ENCODE measurements around the gene CTTNBP2. TPM values are rescaled to one million over a fixed set of nuclear protein-coding genes. Genes with fewer than 3 reads are reported as not detected.
A peak's percentile ranks its signal among the peaks of the same experiment; 100 is the strongest.

The CTTNBP2 gene
- total RNA-seq, 1 donor from 2014 or later, result 36.9 TPM

DNA sequence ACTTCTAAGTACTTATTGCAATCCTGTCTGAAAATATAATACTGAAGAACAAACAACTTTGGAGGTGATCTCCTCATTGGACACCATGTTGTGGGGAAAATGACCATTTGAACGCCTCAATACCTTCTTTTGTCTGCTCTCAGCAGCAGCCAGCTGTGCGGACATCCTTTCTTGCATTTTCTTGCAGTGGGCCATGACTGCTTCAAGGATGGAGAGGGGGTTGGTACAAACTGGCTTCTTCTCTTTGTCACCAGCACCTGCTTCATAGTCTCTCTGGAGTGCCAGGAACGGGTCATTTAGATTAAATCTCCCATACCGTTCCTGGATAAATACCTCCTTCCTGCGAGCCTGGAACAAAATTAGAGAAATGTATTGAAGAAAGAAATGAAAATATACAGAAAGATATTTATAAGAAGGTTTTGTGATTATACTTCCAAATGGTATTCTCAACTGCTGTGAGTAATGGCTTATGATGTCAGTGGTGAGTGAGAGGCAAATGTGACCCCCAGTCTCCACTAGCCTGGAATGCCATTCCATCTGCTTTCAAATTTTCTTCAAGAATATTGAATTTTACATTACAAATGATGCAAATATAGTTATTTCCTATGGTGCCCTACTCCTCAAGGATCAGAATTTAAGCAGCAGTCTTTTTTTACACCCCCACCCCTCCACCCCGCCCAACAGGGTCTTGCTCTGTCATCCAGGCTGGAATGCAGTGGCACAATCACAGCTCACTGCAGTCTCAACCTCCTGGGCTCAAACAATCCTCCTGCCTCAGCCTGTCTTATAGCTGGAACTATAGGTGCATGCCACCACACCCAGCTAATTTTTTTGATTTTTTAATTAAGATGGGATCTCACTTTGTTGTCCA lies 62.4 kb downstream of the CTTNBP2 start:
- H3K4me1 Mint-ChIP-seq (ENCODE audit: unreplicated experiment), result peaks cover 28% of the 10 kb centered on the region

DNA sequence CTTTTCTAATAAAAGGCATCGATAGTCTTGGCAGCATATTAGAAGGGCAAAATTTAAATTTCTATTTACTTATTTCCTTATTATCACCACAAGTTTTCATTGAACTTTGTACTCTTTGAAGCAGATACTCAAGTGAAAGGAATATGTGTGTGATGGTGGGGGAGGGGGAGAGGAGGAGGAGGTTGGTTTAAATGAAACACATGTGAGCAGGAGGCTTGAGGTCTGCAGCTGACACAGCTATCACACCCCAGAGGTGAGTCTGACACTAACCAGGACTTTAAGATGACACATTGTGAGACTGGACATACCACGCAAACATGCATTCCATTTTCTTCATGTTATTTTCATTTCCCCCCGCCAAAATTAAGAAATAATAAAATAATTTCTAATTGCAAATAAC lies 63.3 kb downstream of the CTTNBP2 start:
- H3K27ac Mint-ChIP-seq, result no peak overlapping the region
- H3K9me3 Mint-ChIP-seq, result peaks cover 4% of the 10 kb centered on the region
- peaks cover 7% of the 10 kb centered on the region for H3K36me3 Mint-ChIP-seq
- H3K4me1 Mint-ChIP-seq (ENCODE audit: unreplicated experiment), result peaks cover 36% of the 10 kb centered on the region
- TF ChIP-seq, protein P1, sequence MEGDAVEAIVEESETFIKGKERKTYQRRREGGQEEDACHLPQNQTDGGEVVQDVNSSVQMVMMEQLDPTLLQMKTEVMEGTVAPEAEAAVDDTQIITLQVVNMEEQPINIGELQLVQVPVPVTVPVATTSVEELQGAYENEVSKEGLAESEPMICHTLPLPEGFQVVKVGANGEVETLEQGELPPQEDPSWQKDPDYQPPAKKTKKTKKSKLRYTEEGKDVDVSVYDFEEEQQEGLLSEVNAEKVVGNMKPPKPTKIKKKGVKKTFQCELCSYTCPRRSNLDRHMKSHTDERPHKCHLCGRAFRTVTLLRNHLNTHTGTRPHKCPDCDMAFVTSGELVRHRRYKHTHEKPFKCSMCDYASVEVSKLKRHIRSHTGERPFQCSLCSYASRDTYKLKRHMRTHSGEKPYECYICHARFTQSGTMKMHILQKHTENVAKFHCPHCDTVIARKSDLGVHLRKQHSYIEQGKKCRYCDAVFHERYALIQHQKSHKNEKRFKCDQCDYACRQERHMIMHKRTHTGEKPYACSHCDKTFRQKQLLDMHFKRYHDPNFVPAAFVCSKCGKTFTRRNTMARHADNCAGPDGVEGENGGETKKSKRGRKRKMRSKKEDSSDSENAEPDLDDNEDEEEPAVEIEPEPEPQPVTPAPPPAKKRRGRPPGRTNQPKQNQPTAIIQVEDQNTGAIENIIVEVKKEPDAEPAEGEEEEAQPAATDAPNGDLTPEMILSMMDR (conservative IDR thresholded peaks at IDR 0.05), result no peak
- peak overlapping the region; percentile 17 for H3K4me3 Mint-ChIP-seq
- no peaks in the 10 kb centered on the region for H3K27me3 Mint-ChIP-seq
- DNase-seq (ENCODE audit: extremely low spot score, unreplicated experiment), result no peak

More for the DNA sequence above, 62.4 kb downstream of the CTTNBP2 start:
- H3K9me3 Mint-ChIP-seq, result peaks cover 4% of the 10 kb centered on the region
- DNase-seq (ENCODE audit: extremely low spot score, unreplicated experiment), result no peak
- peak overlapping the region; percentile 59 for H3K27ac Mint-ChIP-seq
- H3K4me3 Mint-ChIP-seq, result no peak overlapping the region
- no peaks in the 10 kb centered on the region for H3K27me3 Mint-ChIP-seq
- peaks cover 4% of the 10 kb centered on the region for H3K36me3 Mint-ChIP-seq
- TF ChIP-seq, protein P1 (conservative IDR thresholded peaks at IDR 0.05), result no peak

GRCh38 chr7:117808910-117809705 lies 64.1 kb downstream of the CTTNBP2 start:
- Mint-ChIP-seq H3K27ac (no peak overlapping the region), H3K4me3 (no peak overlapping the region), H3K27me3 (no peaks in the 10 kb centered on the region), H3K4me1 (ENCODE audit: unreplicated experiment) (peaks cover 36% of the 10 kb centered on the region), H3K9me3 (peaks cover 4% of the 10 kb centered on the region), H3K36me3 (peaks cover 7% of the 10 kb centered on the region)
- TF ChIP-seq, protein P1 (conservative IDR thresholded peaks at IDR 0.05), result no peak
- DNase-seq (ENCODE audit: extremely low spot score, unreplicated experiment), result no peak

GRCh38 chr7:117808341-117808757 lies 64.9 kb downstream of the CTTNBP2 start:
- Mint-ChIP-seq H3K27me3 (no peaks in the 10 kb centered on the region), H3K4me1 (ENCODE audit: unreplicated experiment) (peaks cover 36% of the 10 kb centered on the region), H3K36me3 (peaks cover 7% of the 10 kb centered on the region), H3K4me3 (peak overlapping the region; percentile 38), H3K9me3 (peaks cover 1% of the 10 kb centered on the region), H3K27ac (no peak overlapping the region)
- DNase-seq (ENCODE audit: extremely low spot score, unreplicated experiment), result no peak
- TF ChIP-seq, protein P1 (conservative IDR thresholded peaks at IDR 0.05), result no peak

- TF ChIP-seq, protein P1 (conservative IDR thresholded peaks at IDR 0.05), result no peak
- DNase-seq (ENCODE audit: extremely low spot score, unreplicated experiment), result no peak
- Mint-ChIP-seq H3K27me3 (no peaks in the 10 kb centered on the region), H3K36me3 (peaks cover 7% of the 10 kb centered on the region), H3K9me3 (no peaks in the 10 kb centered on the region), H3K4me1 (ENCODE audit: unreplicated experiment) (peaks cover 36% of the 10 kb centered on the region), H3K27ac (no peak overlapping the region), H3K4me3 (no peak overlapping the region)
These were observed 65.6 kb downstream of the CTTNBP2 start for GRCh38 chr7:117807676-117808075.

All from type B pancreatic cell (in vitro differentiated cells).